Osteoblast (primary cell): ENCODE results near the gene ADGRV1. TPM values are rescaled to one million over a fixed set of nuclear protein-coding genes. Genes with fewer than 3 reads are reported as not detected.

Experiments used
- DNase-seq: peaks from one replicate; pipeline ENCODE4 v3.0.0; 2011; ENCODE audit warnings: low spot score, mixed read lengths; ENCODE audit not compliant: insufficient read length; ENCODE audit errors: missing footprints
- H2AFZ ChIP-seq: 2 replicates; pipeline ENCODE4 v1.6.0; 2011; ENCODE audit warnings: mild to moderate bottlenecking, low read length
- H3K27ac ChIP-seq: 2 replicates; pipeline ENCODE4 v1.5.1; 2011; ENCODE audit warnings: mild to moderate bottlenecking, low read depth, low read length, moderate library complexity
- H3K27me3 ChIP-seq: 2 replicates; pipeline ENCODE4 v1.6.0; 2012; ENCODE audit warnings: mild to moderate bottlenecking, control low read depth, inconsistent platforms, low read length, moderate library complexity; ENCODE audit not compliant: insufficient read depth
- H3K36me3 ChIP-seq: 2 replicates; pipeline ENCODE4 v1.5.1; 2011; ENCODE audit warnings: mild to moderate bottlenecking, low read length, control low read depth, moderate library complexity; ENCODE audit not compliant: insufficient read depth
- H3K4me1 ChIP-seq: 2 replicates; pipeline ENCODE4 v1.5.1; 2011; ENCODE audit warnings: mild to moderate bottlenecking, low read length, control low read depth, moderate library complexity; ENCODE audit not compliant: insufficient read depth
- H3K4me2 ChIP-seq: 2 replicates; pipeline ENCODE4 v1.6.0; 2011; ENCODE audit warnings: mild to moderate bottlenecking, low read length; ENCODE audit not compliant: insufficient read depth
- H3K4me3 ChIP-seq: fragments of 200-600 bp; sonication (generic); 3 replicates; pipeline ENCODE4 v1.5.1; 2012; ENCODE audit warnings: mild to moderate bottlenecking, low read length, inconsistent platforms; ENCODE audit not compliant: insufficient read depth
- H3K79me2 ChIP-seq: 2 replicates; pipeline ENCODE4 v1.6.0; 2012; ENCODE audit warnings: mild to moderate bottlenecking, low read length, control low read depth, inconsistent platforms; ENCODE audit not compliant: insufficient read depth
- H3K9me3 ChIP-seq: 2 replicates; pipeline ENCODE4 v1.5.1; 2011; ENCODE audit warnings: low read depth, low read length, control low read depth
- H4K20me1 ChIP-seq: 2 replicates; pipeline ENCODE4 v1.6.0; 2012; ENCODE audit warnings: mild to moderate bottlenecking, low read length, control low read depth; ENCODE audit not compliant: insufficient read depth
- total RNA-seq: library from RNA; depleted of rRNA; stranded (reverse); fragments of >200 nt; gene quantifications from 2 replicates; pipeline ENCODE4 v1.2.3, GENCODE V29; 2012
- TF ChIP-seq, protein P1 (sequence below): IDR thresholded peaks from 2 replicates; pipeline ENCODE4 v1.5.1; 2011; ENCODE audit warnings: mild to moderate bottlenecking, low read depth, low read length, moderate library complexity; ENCODE audit errors: extremely low read depth

Gene ADGRV1
- total RNA-seq, 1 donor = under 0.01 TPM

DNA sequence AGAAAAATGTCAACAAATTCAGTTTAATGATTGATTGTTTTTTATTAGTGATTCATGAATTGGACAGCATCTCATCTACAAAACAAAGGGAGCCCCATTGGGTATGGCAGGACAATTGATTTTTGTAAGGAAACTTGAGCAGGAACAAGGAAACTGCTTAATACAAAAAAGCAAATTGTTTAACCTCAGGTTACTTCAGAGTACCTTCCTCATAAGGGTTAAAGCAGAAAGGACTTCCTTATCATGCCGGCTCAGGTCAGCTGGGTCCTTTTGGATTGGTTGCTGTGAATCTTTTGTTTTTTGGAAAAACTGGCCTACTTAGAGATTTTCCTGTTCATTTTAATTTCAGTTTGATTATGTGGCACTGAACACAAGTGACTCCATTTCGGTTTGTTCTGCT lies 612.7 kb downstream of the ADGRV1 start:
- Histone ChIP-seq H3K4me3 (no peak overlapping the region), H3K36me3 (no peaks in the 10 kb centered on the region), H3K9me3 (no peaks in the 10 kb centered on the region), H3K27ac (no peak overlapping the region), H4K20me1 (no peaks in the 10 kb centered on the region), H3K27me3 (no peaks in the 10 kb centered on the region), H2AFZ (no peak overlapping the region), H3K79me2 (no peaks in the 10 kb centered on the region), H3K4me2 (no peak overlapping the region), H3K4me1 (peaks cover 3% of the 10 kb centered on the region)
- TF ChIP-seq, protein P1, sequence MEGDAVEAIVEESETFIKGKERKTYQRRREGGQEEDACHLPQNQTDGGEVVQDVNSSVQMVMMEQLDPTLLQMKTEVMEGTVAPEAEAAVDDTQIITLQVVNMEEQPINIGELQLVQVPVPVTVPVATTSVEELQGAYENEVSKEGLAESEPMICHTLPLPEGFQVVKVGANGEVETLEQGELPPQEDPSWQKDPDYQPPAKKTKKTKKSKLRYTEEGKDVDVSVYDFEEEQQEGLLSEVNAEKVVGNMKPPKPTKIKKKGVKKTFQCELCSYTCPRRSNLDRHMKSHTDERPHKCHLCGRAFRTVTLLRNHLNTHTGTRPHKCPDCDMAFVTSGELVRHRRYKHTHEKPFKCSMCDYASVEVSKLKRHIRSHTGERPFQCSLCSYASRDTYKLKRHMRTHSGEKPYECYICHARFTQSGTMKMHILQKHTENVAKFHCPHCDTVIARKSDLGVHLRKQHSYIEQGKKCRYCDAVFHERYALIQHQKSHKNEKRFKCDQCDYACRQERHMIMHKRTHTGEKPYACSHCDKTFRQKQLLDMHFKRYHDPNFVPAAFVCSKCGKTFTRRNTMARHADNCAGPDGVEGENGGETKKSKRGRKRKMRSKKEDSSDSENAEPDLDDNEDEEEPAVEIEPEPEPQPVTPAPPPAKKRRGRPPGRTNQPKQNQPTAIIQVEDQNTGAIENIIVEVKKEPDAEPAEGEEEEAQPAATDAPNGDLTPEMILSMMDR = no peak
- no peak for DNase-seq

DNA sequence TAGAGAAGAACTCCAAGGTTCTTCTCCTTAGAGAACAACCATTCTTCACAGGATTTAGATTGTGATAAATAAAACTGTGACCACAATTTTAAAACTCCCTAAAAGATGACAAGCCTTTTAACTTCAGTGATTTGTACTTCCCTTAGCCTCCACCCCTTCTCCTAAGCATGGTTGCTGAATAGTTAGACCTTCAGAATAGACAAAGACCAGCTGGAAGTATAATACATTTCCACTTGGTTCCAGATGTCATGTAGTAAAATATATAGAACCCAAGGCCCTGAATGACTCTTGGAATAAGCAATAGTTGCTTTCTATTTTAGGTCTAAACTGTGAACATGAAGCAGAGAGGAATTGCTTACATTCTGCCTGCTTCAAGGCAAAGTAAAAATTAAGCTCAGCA lies 615.8 kb downstream of the ADGRV1 start:
- Histone ChIP-seq H3K9me3 (no peaks in the 10 kb centered on the region), H3K79me2 (no peaks in the 10 kb centered on the region), H3K4me3 (no peak overlapping the region), H3K27ac (no peak overlapping the region), H3K4me2 (no peak overlapping the region), H4K20me1 (no peaks in the 10 kb centered on the region), H3K4me1 (no peaks in the 10 kb centered on the region), H2AFZ (no peak overlapping the region), H3K27me3 (no peaks in the 10 kb centered on the region), H3K36me3 (no peaks in the 10 kb centered on the region)
- no peak for DNase-seq
- TF ChIP-seq, protein P1 = no peak

DNA sequence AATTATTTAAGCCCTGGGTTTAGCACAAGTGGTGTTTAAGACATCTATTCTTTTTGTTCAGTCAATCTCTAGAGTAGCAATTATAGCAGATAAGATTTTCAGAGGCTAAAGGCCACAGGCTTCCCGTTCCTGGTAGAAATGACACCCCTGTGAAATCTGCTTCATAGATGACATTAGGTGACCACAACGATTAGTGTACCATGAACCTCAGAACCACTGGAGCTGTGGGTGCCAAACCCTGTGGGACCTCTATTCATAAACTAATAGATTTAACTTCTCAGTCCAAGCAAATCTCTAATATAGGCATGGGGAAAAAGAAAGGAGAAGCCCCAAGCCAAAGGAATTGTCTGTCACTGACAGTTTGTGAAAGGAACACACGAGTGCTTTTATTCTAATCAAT lies 617.1 kb downstream of the ADGRV1 start:
- no peak for DNase-seq
- H2AFZ ChIP-seq = peak overlapping the region; percentile 20
- no peak overlapping the region for H3K4me2 ChIP-seq

DNA sequence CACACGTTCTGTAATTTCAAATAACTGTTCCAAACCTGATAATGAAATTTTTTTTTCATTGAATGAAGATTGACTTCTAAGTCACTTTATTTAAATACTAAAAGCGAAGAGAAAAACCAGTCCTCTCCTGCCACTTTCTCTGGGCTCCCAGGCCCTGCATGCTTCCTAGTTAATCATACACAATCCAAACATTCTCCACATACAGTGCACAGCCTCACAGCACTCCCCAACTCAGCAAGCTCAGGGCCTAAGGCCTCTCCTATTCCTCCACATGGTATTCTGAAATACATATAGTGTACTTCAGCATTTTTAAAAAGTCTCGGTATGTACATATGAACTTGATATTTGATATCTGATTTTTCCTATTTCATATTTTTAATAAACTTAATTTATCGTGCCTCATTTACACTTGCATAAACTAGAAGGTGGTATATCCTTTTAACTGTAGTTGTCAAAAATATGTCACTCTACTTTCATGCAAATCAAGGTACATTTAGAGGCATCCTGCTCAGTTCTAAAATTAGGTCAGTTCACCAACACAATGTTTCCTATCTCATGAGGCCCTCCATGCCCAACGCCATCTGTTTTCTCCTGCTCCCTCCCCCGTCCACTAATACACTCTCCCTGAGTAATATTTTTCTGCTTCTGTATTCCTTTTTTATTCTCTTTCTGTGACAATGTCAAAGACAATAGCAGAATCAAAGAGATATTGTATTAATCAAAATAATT lies 617.9 kb downstream of the ADGRV1 start:
- no peaks in the 10 kb centered on the region for H3K36me3 ChIP-seq
- no peaks in the 10 kb centered on the region for H3K4me1 ChIP-seq
- no peaks in the 10 kb centered on the region for H4K20me1 ChIP-seq
- no peak overlapping the region for H3K27ac ChIP-seq
- no peak overlapping the region for H2AFZ ChIP-seq
- TF ChIP-seq, protein P1 = no peak
- no peaks in the 10 kb centered on the region for H3K79me2 ChIP-seq
- DNase-seq = no peak
- H3K4me3 ChIP-seq = no peak overlapping the region
- H3K27me3 ChIP-seq = no peaks in the 10 kb centered on the region
- no peaks in the 10 kb centered on the region for H3K9me3 ChIP-seq
- H3K4me2 ChIP-seq = no peak overlapping the region

More for the DNA sequence above, 617.1 kb downstream of the ADGRV1 start:
- no peaks in the 10 kb centered on the region for H3K36me3 ChIP-seq
- no peak overlapping the region for H3K27ac ChIP-seq
- no peaks in the 10 kb centered on the region for H3K27me3 ChIP-seq
- no peaks in the 10 kb centered on the region for H3K79me2 ChIP-seq
- TF ChIP-seq, protein P1 = no peak
- no peaks in the 10 kb centered on the region for H3K9me3 ChIP-seq
- no peaks in the 10 kb centered on the region for H4K20me1 ChIP-seq
- no peak overlapping the region for H3K4me3 ChIP-seq
- no peaks in the 10 kb centered on the region for H3K4me1 ChIP-seq
